ENCODE results near the gene PRRT2.

DNA sequence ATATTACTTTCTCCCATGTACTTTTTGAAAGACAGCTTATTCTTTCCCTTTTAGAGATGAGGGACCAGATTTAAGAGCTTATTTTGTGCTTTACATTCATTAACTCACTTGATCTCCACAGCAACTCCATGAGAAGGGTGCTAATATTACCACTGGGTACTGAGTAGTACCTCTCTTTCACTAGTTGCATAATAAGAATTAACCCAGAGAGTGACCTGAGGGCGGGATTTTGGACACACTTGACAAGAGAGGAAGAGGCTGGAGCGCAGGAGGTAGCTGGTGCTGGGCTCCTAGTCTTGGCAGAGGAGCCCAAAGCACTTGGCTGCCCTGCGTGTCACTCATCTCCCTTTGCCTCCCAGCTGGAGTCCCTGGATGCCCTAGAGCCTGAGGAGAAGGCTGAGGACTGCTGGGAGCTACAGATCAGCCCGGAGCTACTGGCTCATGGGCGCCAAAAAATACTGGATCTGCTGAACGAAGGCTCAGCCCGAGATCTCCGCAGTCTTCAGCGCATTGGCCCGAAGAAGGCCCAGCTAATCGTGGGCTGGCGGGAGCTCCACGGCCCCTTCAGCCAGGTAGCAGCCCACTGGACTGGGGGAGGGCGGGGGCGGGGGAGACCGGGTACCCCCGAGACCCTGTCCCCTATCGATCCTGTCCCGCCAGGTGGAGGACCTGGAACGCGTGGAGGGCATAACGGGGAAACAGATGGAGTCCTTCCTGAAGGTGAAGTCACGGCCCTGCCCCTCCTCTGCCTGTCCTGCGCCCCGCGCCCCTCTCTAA, 7.3 kb upstream of the PRRT2 start:
- TF ChIP-seq, protein P1, sequence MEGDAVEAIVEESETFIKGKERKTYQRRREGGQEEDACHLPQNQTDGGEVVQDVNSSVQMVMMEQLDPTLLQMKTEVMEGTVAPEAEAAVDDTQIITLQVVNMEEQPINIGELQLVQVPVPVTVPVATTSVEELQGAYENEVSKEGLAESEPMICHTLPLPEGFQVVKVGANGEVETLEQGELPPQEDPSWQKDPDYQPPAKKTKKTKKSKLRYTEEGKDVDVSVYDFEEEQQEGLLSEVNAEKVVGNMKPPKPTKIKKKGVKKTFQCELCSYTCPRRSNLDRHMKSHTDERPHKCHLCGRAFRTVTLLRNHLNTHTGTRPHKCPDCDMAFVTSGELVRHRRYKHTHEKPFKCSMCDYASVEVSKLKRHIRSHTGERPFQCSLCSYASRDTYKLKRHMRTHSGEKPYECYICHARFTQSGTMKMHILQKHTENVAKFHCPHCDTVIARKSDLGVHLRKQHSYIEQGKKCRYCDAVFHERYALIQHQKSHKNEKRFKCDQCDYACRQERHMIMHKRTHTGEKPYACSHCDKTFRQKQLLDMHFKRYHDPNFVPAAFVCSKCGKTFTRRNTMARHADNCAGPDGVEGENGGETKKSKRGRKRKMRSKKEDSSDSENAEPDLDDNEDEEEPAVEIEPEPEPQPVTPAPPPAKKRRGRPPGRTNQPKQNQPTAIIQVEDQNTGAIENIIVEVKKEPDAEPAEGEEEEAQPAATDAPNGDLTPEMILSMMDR (IDR thresholded peaks at IDR 0.05): no peak
- TF ChIP-seq, protein P2, sequence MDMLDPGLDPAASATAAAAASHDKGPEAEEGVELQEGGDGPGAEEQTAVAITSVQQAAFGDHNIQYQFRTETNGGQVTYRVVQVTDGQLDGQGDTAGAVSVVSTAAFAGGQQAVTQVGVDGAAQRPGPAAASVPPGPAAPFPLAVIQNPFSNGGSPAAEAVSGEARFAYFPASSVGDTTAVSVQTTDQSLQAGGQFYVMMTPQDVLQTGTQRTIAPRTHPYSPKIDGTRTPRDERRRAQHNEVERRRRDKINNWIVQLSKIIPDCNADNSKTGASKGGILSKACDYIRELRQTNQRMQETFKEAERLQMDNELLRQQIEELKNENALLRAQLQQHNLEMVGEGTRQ (IDR thresholded peaks at IDR 0.05): no peak
- TF ChIP-seq RCOR1 (IDR thresholded peaks at IDR 0.05; ENCODE audit: low read depth, low read length): no peak
